RPMI8226 (cell line): Measurements from ENCODE around the gene GPR137C.

ENCODE experiments used
- DNase-seq: peaks from one replicate; pipeline ENCODE4 v3.0.0-alpha.2; 2015

GPR137C gene

GRCh38 chr14:52568454-52568853 is 15.8 kb downstream of the GPR137C start:
- peak; percentile 81 for DNase-seq

GRCh38 chr14:52575858-52576257 is 23.2 kb downstream of the GPR137C start:
- DNase-seq = no peak

GRCh38 chr14:52583544-52583943 is 30.9 kb downstream of the GPR137C start:
- DNase-seq = no peak

- DNase-seq = no peak
Observed at GRCh38 chr14:52589646-52590045, 37.0 kb downstream of the GPR137C start.

- no peak for DNase-seq
Observed at GRCh38 chr14:52590318-52590717, 37.7 kb downstream of the GPR137C start.

GRCh38 chr14:52596320-52596719 is 43.7 kb downstream of the GPR137C start:
- DNase-seq = no peak

- no peak for DNase-seq
Observed at GRCh38 chr14:52596861-52597260, 44.2 kb downstream of the GPR137C start.

- no peak for DNase-seq
Observed at GRCh38 chr14:52598568-52598967, 45.9 kb downstream of the GPR137C start.

GRCh38 chr14:52599974-52600373 is 47.3 kb downstream of the GPR137C start:
- no peak for DNase-seq

- no peak for DNase-seq
Observed at GRCh38 chr14:52602131-52602530, 49.5 kb downstream of the GPR137C start.

GRCh38 chr14:52607061-52607460 is 54.4 kb downstream of the GPR137C start:
- DNase-seq = no peak

- no peak for DNase-seq
Observed at GRCh38 chr14:52609445-52610044, 56.9 kb downstream of the GPR137C start.

- DNase-seq = no peak
Observed at GRCh38 chr14:52610187-52610586, 57.6 kb downstream of the GPR137C start.

GRCh38 chr14:52618602-52619001 is 66.0 kb downstream of the GPR137C start:
- no peak for DNase-seq

- no peak for DNase-seq
Observed at GRCh38 chr14:52619687-52620086, 67.1 kb downstream of the GPR137C start.

GRCh38 chr14:52640137-52640536 is 87.5 kb downstream of the GPR137C start:
- DNase-seq = peak; percentile 23

- no peak for DNase-seq
Observed at GRCh38 chr14:52641745-52642144, 89.1 kb downstream of the GPR137C start.

- DNase-seq = no peak
Observed at GRCh38 chr14:52649511-52649910, 96.9 kb downstream of the GPR137C start.

GRCh38 chr14:52650774-52651173 is 98.1 kb downstream of the GPR137C start:
- DNase-seq = no peak

GRCh38 chr14:52656905-52657304 is 104.3 kb downstream of the GPR137C start:
- no peak for DNase-seq

GRCh38 chr14:52660325-52660724 is 107.7 kb downstream of the GPR137C start:
- DNase-seq = no peak

GRCh38 chr14:52660832-52661231 is 108.2 kb downstream of the GPR137C start:
- no peak for DNase-seq

GRCh38 chr14:52661314-52661713 is 108.7 kb downstream of the GPR137C start:
- no peak for DNase-seq

GRCh38 chr14:52663850-52664249 is 111.2 kb downstream of the GPR137C start:
- DNase-seq = no peak

GRCh38 chr14:52678591-52678990 is 126.0 kb downstream of the GPR137C start:
- DNase-seq = no peak
